GM12865 (cell line): ENCODE data around the gene FUBP3.

Source experiments
- DNase-seq: peaks from one replicate; pipeline ENCODE4 v3.0.0; 2010; ENCODE audit warnings: low read depth
- H3K4me3 ChIP-seq: 2 replicates; pipeline ENCODE4 v1.5.1; 2011; ENCODE audit warnings: mild to moderate bottlenecking, low read depth, low read length, control low read depth
- TF ChIP-seq, protein P1 (sequence below): IDR thresholded peaks from 2 replicates; pipeline ENCODE4 v1.5.1; 2011; ENCODE audit warnings: low read length, control low read depth, low read depth, inconsistent platforms; ENCODE audit not compliant: insufficient read depth; ENCODE audit errors: missing control alignments

Gene FUBP3

DNA sequence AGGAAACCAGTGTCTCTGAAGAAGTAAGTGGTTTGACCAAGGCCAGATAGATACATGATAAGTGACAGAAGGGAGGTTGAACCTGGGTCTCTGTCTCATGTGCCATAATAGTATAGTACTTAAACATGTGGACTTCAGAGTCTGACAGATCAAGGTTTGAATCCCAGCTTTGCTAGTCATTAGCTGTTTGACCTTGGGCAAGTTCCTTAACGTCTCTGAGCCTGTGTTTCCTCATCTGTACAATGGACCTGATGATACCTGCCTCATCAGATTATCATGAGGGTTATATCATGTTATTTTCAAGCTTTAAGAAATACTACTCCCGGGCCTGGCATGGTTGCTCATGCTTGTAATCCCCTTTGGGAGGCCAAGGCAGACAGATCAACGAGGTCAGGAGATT is 24.9 kb downstream of the FUBP3 start:
- H3K4me3 ChIP-seq = no peak overlapping the region
- TF ChIP-seq, protein P1, sequence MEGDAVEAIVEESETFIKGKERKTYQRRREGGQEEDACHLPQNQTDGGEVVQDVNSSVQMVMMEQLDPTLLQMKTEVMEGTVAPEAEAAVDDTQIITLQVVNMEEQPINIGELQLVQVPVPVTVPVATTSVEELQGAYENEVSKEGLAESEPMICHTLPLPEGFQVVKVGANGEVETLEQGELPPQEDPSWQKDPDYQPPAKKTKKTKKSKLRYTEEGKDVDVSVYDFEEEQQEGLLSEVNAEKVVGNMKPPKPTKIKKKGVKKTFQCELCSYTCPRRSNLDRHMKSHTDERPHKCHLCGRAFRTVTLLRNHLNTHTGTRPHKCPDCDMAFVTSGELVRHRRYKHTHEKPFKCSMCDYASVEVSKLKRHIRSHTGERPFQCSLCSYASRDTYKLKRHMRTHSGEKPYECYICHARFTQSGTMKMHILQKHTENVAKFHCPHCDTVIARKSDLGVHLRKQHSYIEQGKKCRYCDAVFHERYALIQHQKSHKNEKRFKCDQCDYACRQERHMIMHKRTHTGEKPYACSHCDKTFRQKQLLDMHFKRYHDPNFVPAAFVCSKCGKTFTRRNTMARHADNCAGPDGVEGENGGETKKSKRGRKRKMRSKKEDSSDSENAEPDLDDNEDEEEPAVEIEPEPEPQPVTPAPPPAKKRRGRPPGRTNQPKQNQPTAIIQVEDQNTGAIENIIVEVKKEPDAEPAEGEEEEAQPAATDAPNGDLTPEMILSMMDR = no peak
- no peak for DNase-seq

DNA sequence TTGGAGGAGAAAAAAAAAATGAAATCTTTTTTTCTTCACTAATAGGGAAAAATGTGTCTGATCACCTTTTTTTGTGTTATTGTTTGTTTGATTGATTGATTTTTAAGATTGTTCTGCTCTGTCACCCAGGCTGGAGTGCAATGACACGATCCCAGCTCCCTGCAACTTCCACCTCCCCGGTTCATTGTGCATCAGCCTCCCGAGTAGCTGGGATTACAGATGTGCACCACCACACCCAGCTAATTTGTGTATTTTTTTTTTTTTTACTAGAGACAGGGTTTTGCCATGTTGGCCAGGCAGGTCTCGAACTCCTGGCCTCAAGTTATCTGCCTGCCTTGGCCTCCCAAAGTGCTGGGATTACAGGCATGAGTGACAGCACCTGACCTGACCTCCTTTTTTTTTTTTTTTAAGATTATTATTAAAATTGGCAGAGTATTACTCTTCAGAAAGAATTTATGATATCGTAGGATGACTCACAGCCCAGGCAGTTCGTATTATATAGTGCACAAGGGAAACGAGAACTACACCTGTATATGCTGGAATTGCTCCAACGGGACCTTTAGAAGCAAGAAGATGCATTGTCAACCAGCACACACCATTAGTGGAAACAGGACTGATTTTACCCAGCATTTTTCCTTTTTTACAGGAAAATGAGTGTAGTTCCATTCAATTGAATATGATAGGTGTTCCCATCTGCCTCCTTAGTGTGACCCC is 27.7 kb downstream of the FUBP3 start:
- no peak overlapping the region for H3K4me3 ChIP-seq
- TF ChIP-seq, protein P1 = no peak
- no peak for DNase-seq

DNA sequence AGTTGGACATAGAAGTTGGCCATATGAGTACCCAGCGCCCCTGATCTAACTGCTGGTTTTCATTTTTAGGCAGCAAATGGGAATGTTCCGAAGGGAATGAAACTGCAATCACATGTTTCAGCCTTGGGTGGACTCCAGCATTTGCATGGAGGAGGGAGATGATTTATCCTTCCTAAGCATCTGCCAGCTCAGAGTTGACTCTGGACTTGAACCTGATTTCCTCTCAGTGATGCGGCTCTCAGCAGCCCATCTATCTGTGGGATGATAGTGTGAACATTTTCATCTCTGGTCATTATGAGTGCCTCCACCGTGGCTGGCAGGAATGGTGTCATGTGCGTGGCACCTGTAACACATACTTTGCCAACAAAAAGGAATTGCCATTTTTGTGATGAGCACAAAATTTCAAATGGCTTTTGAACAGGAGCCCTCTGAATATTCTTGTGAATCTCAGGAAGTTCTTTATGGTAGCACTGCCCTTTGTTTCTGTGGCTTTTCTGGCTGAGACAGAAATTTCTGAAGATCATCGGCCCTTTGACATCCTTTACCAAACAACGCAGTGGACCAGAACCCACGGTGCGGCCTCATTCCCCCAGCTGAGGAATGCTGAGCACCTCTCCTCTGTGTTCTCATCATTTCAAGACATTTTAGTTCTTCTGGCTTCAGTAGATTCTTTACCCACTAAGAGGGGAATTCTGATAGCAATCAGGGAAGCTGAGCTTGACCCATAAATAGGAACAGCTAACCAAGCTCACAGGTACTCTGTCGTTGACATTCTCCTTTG is 28.5 kb downstream of the FUBP3 start:
- H3K4me3 ChIP-seq = no peak overlapping the region
- TF ChIP-seq, protein P1 = no peak
- no peak for DNase-seq

- TF ChIP-seq, protein P1 = no peak
- DNase-seq = no peak
- H3K4me3 ChIP-seq = no peak overlapping the region
Observed at GRCh38 chr9:130608554-130609134, 29.3 kb downstream of the FUBP3 start.

- no peak overlapping the region for H3K4me3 ChIP-seq
- TF ChIP-seq, protein P1 = no peak
- DNase-seq = no peak
Observed at GRCh38 chr9:130609163-130609562, 29.8 kb downstream of the FUBP3 start.

- TF ChIP-seq, protein P1 = no peak
- H3K4me3 ChIP-seq = no peak overlapping the region
- DNase-seq = no peak
Observed at GRCh38 chr9:130610862-130611707, 31.7 kb downstream of the FUBP3 start.
